OCI-LY1 (cell line): ENCODE data around the gene PCDHGA1.

Source experiments
- H2AFZ ChIP-seq: fragments of 200-600 bp; sonication (generic), shearing (Covaris generic); 2 replicates; pipeline ENCODE4 v1.6.0; 2014; ENCODE audit warnings: antibody characterized with exemption, mild to moderate bottlenecking, low read length
- H3F3A ChIP-seq: fragments of 200-600 bp; sonication (generic), shearing (Covaris generic); 2 replicates; pipeline ENCODE4 v1.6.0; 2014; ENCODE audit warnings: mild to moderate bottlenecking, antibody characterized with exemption, low read length, moderate library complexity; ENCODE audit not compliant: insufficient read depth
- H3K27ac ChIP-seq: fragments of 200-600 bp; sonication (generic); 2 replicates; pipeline ENCODE4 v1.5.1; 2014; ENCODE audit warnings: low read length, mixed run types, mild to moderate bottlenecking, low read depth; ENCODE audit not compliant: poor library complexity, severe bottlenecking
- H3K27me3 ChIP-seq: fragments of 200-600 bp; sonication (generic); 2 replicates; pipeline ENCODE4 v1.6.0; 2014; ENCODE audit warnings: antibody characterized with exemption, mild to moderate bottlenecking, low read length, moderate library complexity; ENCODE audit not compliant: insufficient read depth
- H3K36me3 ChIP-seq: fragments of 200-600 bp; sonication (generic); 2 replicates; pipeline ENCODE4 v1.6.1; 2014; ENCODE audit warnings: mild to moderate bottlenecking, antibody characterized with exemption, low read length, moderate library complexity, mixed read lengths; ENCODE audit not compliant: insufficient read depth
- H3K4me1 ChIP-seq: fragments of 200-600 bp; sonication (generic); 2 replicates; pipeline ENCODE4 v1.5.1; 2014; ENCODE audit warnings: mild to moderate bottlenecking, low read length, moderate library complexity; ENCODE audit not compliant: insufficient read depth, severe bottlenecking
- H3K4me2 ChIP-seq: fragments of 200-600 bp; sonication (generic), shearing (Covaris generic); 2 replicates; pipeline ENCODE4 v1.6.1; 2014; ENCODE audit warnings: low read length
- H3K4me3 ChIP-seq: fragments of 200-600 bp; sonication (generic); 2 replicates; pipeline ENCODE4 v1.5.1; 2014; ENCODE audit warnings: low read length, low read depth, mild to moderate bottlenecking, mixed read lengths; ENCODE audit not compliant: poor library complexity, severe bottlenecking
- H3K79me2 ChIP-seq: fragments of 200-600 bp; shearing (Covaris generic); 2 replicates; pipeline ENCODE4 v1.6.1; 2016; ENCODE audit warnings: mixed run types, low read length, mixed read lengths; ENCODE audit not compliant: insufficient read depth
- H3K9ac ChIP-seq: fragments of 200-600 bp; sonication (generic), shearing (Covaris generic); 2 replicates; pipeline ENCODE4 v1.6.1; 2014; ENCODE audit warnings: mild to moderate bottlenecking, low read length, mixed read lengths
- H3K9me2 ChIP-seq: fragments of 200-600 bp; sonication (generic), shearing (Covaris generic); 2 replicates; pipeline ENCODE4 v1.6.1; 2014; ENCODE audit warnings: low read depth, mild to moderate bottlenecking, low read length, mixed read lengths
- H3K9me3 ChIP-seq: fragments of 200-600 bp; shearing (Covaris generic); 2 replicates; pipeline ENCODE4 v1.6.1; 2014; ENCODE audit warnings: low read length, mixed read lengths
- H4K20me1 ChIP-seq: fragments of 200-600 bp; sonication (generic), shearing (Covaris generic); 2 replicates; pipeline ENCODE4 v1.6.0; 2016; ENCODE audit warnings: mild to moderate bottlenecking, low read length; ENCODE audit not compliant: insufficient read depth
- EZH2 ChIP-seq: fragments of 200-600 bp; sonication (generic), shearing (Covaris generic); IDR thresholded peaks from 2 replicates; pipeline ENCODE4 v1.8.0; 2017; ENCODE audit warnings: borderline replicate concordance, mixed run types, mild to moderate bottlenecking, antibody characterized with exemption, low read length, moderate library complexity, mixed read lengths
- TF ChIP-seq, protein P1 (sequence below): fragments of 200-600 bp; sonication (generic), shearing (Covaris generic); IDR thresholded peaks from 2 replicates; pipeline ENCODE4 v1.5.1; 2017; ENCODE audit warnings: mild to moderate bottlenecking, antibody characterized with exemption, low read length, moderate library complexity, mixed read lengths

PCDHGA1 gene

GRCh38 chr5:141501761-141502160, 171.4 kb downstream of the PCDHGA1 start:
- peaks cover 17% of the 10 kb centered on the region for H3K4me1 ChIP-seq
- no peak overlapping the region for H2AFZ ChIP-seq
- TF ChIP-seq, protein P1, sequence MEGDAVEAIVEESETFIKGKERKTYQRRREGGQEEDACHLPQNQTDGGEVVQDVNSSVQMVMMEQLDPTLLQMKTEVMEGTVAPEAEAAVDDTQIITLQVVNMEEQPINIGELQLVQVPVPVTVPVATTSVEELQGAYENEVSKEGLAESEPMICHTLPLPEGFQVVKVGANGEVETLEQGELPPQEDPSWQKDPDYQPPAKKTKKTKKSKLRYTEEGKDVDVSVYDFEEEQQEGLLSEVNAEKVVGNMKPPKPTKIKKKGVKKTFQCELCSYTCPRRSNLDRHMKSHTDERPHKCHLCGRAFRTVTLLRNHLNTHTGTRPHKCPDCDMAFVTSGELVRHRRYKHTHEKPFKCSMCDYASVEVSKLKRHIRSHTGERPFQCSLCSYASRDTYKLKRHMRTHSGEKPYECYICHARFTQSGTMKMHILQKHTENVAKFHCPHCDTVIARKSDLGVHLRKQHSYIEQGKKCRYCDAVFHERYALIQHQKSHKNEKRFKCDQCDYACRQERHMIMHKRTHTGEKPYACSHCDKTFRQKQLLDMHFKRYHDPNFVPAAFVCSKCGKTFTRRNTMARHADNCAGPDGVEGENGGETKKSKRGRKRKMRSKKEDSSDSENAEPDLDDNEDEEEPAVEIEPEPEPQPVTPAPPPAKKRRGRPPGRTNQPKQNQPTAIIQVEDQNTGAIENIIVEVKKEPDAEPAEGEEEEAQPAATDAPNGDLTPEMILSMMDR = no peak
- no peak overlapping the region for H3K27ac ChIP-seq
- H3K4me2 ChIP-seq = no peak overlapping the region
- H3K27me3 ChIP-seq = no peaks in the 10 kb centered on the region
- no peaks in the 10 kb centered on the region for H3K9me3 ChIP-seq
- H3F3A ChIP-seq = no peaks in the 10 kb centered on the region
- no peaks in the 10 kb centered on the region for H3K9me2 ChIP-seq
- no peaks in the 10 kb centered on the region for H3K36me3 ChIP-seq
- H3K9ac ChIP-seq = no peak overlapping the region
- no peak overlapping the region for H3K4me3 ChIP-seq
- H3K79me2 ChIP-seq = no peaks in the 10 kb centered on the region
- no peaks in the 10 kb centered on the region for H4K20me1 ChIP-seq

DNA sequence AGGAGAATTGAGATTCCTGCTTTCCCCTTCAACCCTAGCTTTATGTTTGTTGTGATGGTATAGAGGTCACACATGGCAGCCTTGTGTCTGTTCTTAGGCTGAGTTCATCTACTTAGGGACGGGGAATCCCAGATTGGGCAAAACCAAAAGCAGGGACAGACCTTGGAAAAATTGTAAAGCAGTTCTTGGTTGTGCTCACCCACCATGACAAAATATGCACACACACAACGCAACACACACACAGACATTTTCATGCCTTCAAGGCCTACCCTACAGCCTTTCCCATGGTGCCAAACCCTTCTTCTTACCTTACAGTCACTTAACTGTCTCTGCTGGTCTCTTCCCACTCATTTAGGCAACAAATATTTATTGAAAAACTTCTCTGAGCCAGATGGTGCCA, 173.4 kb downstream of the PCDHGA1 start:
- no peaks in the 10 kb centered on the region for H3F3A ChIP-seq
- no peak overlapping the region for H3K4me3 ChIP-seq
- H3K9me3 ChIP-seq = no peaks in the 10 kb centered on the region
- no peak overlapping the region for H2AFZ ChIP-seq
- H3K27ac ChIP-seq = no peak overlapping the region
- H3K9ac ChIP-seq = no peak overlapping the region; the same call in 1 of the 2 replicates
- no peaks in the 10 kb centered on the region for H3K27me3 ChIP-seq
- H3K4me1 ChIP-seq = peaks cover 36% of the 10 kb centered on the region
- no peaks in the 10 kb centered on the region for H3K36me3 ChIP-seq
- H4K20me1 ChIP-seq = no peaks in the 10 kb centered on the region
- TF ChIP-seq, protein P1 = no peak
- no peak for TF ChIP-seq EZH2
- H3K79me2 ChIP-seq = no peaks in the 10 kb centered on the region
- H3K9me2 ChIP-seq = no peaks in the 10 kb centered on the region
- no peak overlapping the region for H3K4me2 ChIP-seq

DNA sequence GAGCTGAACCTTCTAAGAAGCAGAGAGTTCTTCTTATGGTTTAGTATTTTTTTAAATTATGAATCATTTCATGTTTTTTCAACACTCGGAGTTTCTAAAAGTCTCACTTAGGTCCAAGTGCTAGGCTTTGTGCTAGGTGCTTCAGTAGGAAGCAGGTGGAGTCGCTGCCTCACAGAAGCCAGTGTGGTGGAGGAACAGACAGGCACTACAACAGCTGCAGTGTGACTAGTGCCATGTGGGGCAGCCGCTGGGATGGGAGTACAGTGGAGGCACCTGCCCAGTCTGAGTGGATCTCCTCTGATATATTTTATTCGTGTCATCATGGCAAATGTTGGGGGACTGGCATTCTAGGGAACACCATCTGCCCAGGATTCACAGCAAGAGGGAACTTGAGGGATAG, 173.9 kb downstream of the PCDHGA1 start:
- Histone ChIP-seq H2AFZ (no peak overlapping the region), H3F3A (no peaks in the 10 kb centered on the region), H3K9ac (no peak overlapping the region; the same call in 1 of the 2 replicates), H3K9me2 (no peaks in the 10 kb centered on the region), H3K4me3 (no peak overlapping the region), H3K4me1 (peaks cover 41% of the 10 kb centered on the region), H3K36me3 (no peaks in the 10 kb centered on the region), H3K4me2 (no peak overlapping the region), H3K27me3 (no peaks in the 10 kb centered on the region), H3K9me3 (no peaks in the 10 kb centered on the region), H3K79me2 (no peaks in the 10 kb centered on the region), H3K27ac (no peak overlapping the region), H4K20me1 (no peaks in the 10 kb centered on the region)
- no peak for TF ChIP-seq EZH2
- TF ChIP-seq, protein P1 = no peak
